HepG2 (cell line): ENCODE measurements around the gene FHIT. TPM values are rescaled to one million over a fixed set of nuclear protein-coding genes. Genes with fewer than 3 reads are reported as not detected.

Experiments used
- ATAC-seq: fragments of 200-7000 bp; cut with Tn5 transposase; 3 replicates; pipeline ENCODE4 v1.9.1; 2020; ENCODE audit warnings: mild to moderate bottlenecking, moderate library complexity
- BruUV-seq: library from RNA; stranded (reverse); fragments of 400-500 nt; replicated peaks from 2 replicates; lab custom pipeline; 2021; lab: Mats Ljungman, UMichigan
- CTCF ChIA-PET: fragments of 300-600 bp; formaldehyde crosslinking; extraction: SDS; loops from one replicate; lab custom pipeline; 2021; ENCODE audit warnings: low total read pairs, inconsistent platforms, low intra/inter-chr PET ratio; lab: Yijun Ruan, JAX
- POLR2A ChIA-PET: fragments of 350-600 bp; sonication (Branson Sonifier 250); formaldehyde crosslinking; loops from one replicate; lab custom pipeline; 2020; ENCODE audit warnings: antibody characterized with exemption, inconsistent platforms; lab: Yijun Ruan, JAX
- DNase-seq: peaks from one replicate; pipeline ENCODE4 v3.0.0-alpha.2; 2015; ENCODE audit warnings: low spot score
- FAIRE-seq: peaks from 3 replicates; lab custom pipeline; 2011; peaks lifted over from hg19 to GRCh38; lab: Jason Lieb, UNC
- H2AFZ ChIP-seq: one replicate; pipeline ENCODE4 v1.6.1; 2011; ENCODE audit warnings: low read length, inconsistent platforms
- H3K27ac ChIP-seq: fragments of 300-600 bp; 3 replicates; pipeline ENCODE4 v1.8.0; 2011; ENCODE audit warnings: mixed run types, mild to moderate bottlenecking, mixed read lengths, low read length, inconsistent platforms; ENCODE audit not compliant: insufficient read depth; ENCODE audit errors: extremely low read length
- H3K27me3 ChIP-seq, 2 experiments: fragments of 200-600 bp in 1 of 2; 2 replicates in 1 of 2; 3 replicates in 1 of 2; pipeline versions ENCODE4 v1.6.0 to v1.8.0; 2011; ENCODE audit warnings: low read length in 2 of 2, mild to moderate bottlenecking in 2 of 2, moderate library complexity in 2 of 2, inconsistent platforms in 1 of 2; ENCODE audit not compliant: insufficient read depth in 2 of 2, control insufficient read depth in 1 of 2
- H3K36me3 ChIP-seq, 2 experiments: fragments of 200-600 bp in 1 of 2; replicated peaks in 1 of 2; 2 replicates in 1 of 2; 3 replicates in 1 of 2; pipeline versions ENCODE4 v1.5.1 to v1.8.0; 2011; ENCODE audit warnings: low read length in 2 of 2, inconsistent platforms in 1 of 2; ENCODE audit not compliant: insufficient read depth in 2 of 2, control insufficient read depth in 1 of 2
- H3K4me1 ChIP-seq: 2 replicates; pipeline ENCODE4 v1.5.1; 2012; ENCODE audit warnings: low read length, inconsistent platforms; ENCODE audit not compliant: insufficient read depth
- H3K4me2 ChIP-seq: 2 replicates; pipeline ENCODE4 v1.6.0; 2011; ENCODE audit warnings: low read depth, low read length, inconsistent platforms
- H3K4me3 ChIP-seq, 3 experiments: fragments of 200-600 bp in 1 of 3; sonication (generic), shearing (Covaris generic) in 1 of 3; replicated peaks in 1 of 3; 2 replicates each; pipeline ENCODE4 v1.5.1; 2011 to 2016; ENCODE audit warnings: low read length in 3 of 3, inconsistent platforms in 2 of 3, low read depth in 2 of 3, mild to moderate bottlenecking in 2 of 3, control low read depth in 1 of 3, mixed read lengths in 1 of 3; ENCODE audit not compliant: insufficient read depth in 1 of 3
- H3K79me2 ChIP-seq: one replicate; pipeline ENCODE4 v1.6.1; 2011; ENCODE audit warnings: low read length, inconsistent platforms; ENCODE audit not compliant: insufficient read depth
- H3K9ac ChIP-seq: 2 replicates; pipeline ENCODE4 v1.6.0; 2011; ENCODE audit warnings: mild to moderate bottlenecking, low read depth, low read length, inconsistent platforms; ENCODE audit not compliant: insufficient read depth
- H3K9me3 ChIP-seq: 2 replicates; pipeline ENCODE4 v1.5.1; 2012; ENCODE audit warnings: mild to moderate bottlenecking, low read length
- H4K20me1 ChIP-seq: 2 replicates; pipeline ENCODE4 v1.6.0; 2011; ENCODE audit warnings: inconsistent platforms, mild to moderate bottlenecking, low read length, moderate library complexity; ENCODE audit not compliant: insufficient read depth
- AHR ChIP-seq: IDR thresholded peaks from 2 replicates; pipeline ENCODE4 v1.6.1; 2018; ENCODE audit warnings: missing genetic modification reagents, missing compliant biosample characterization
- MYPOP ChIP-seq: sonication (generic); formaldehyde crosslinking; IDR thresholded peaks from 2 replicates; pipeline ENCODE4 v1.8.1; 2023; ENCODE audit warnings: mild to moderate bottlenecking, moderate library complexity, missing genetic modification reagents
- RAD21 ChIP-seq: fragments of 450-650 bp; formaldehyde crosslinking; IDR thresholded peaks from 2 replicates; pipeline ENCODE4 v1.5.0; 2020; ENCODE audit warnings: mild to moderate bottlenecking
- RARA ChIP-seq: IDR thresholded peaks from 2 replicates; pipeline ENCODE4 v1.6.1; 2016; ENCODE audit warnings: missing genetic modification reagents, missing compliant biosample characterization
- REST ChIP-seq, 2 experiments: IDR thresholded peaks; 2 replicates each; pipeline ENCODE4 v1.6.1; 2011 to 2012; ENCODE audit warnings: low read length in 2 of 2, borderline replicate concordance in 1 of 2, low read depth in 1 of 2, mild to moderate bottlenecking in 1 of 2, moderate library complexity in 1 of 2
- SIN3B ChIP-seq: fragments of 150-350 bp; IDR thresholded peaks from 2 replicates; pipeline ENCODE4 v1.6.1; 2014; ENCODE audit warnings: low read length
- THAP11 ChIP-seq: IDR thresholded peaks from 2 replicates; pipeline ENCODE4 v1.6.1; 2016; ENCODE audit warnings: missing biosample characterization, missing genetic modification reagents
- ZNF274 ChIP-seq: sonication (generic); formaldehyde crosslinking; IDR thresholded peaks from 2 replicates; pipeline ENCODE4 v1.5.1; 2020; ENCODE audit warnings: mild to moderate bottlenecking, missing genetic modification reagents
- ZNF326 ChIP-seq: sonication (generic); formaldehyde crosslinking; IDR thresholded peaks from 2 replicates; pipeline ENCODE4 v1.4.0; 2020; ENCODE audit warnings: missing genetic modification reagents, borderline replicate concordance
- ZNF569 ChIP-seq: sonication (generic); formaldehyde crosslinking; IDR thresholded peaks from 2 replicates; pipeline ENCODE4 v1.5.0; 2020; ENCODE audit warnings: mild to moderate bottlenecking, missing genetic modification reagents, moderate library complexity, borderline replicate concordance
- ZNF652 ChIP-seq: IDR thresholded peaks from 2 replicates; pipeline ENCODE4 v1.6.1; 2016; ENCODE audit warnings: low read depth, borderline replicate concordance
- WGBS: methylation state at CpG from one replicate; pipeline ENCODE4 v1.1.6; 2017; ENCODE audit warnings: low lambda C conversion rate; 5-methylcytosine and 5-hydroxymethylcytosine counted together
- in situ Hi-C: cut with HindIII; loops from 2 replicates; pipeline ENCODE4 v1.10.0; 2017; ENCODE audit warnings: low pct_unique_long_range_greater_than_20kb; ENCODE audit not compliant: extremely low pct_ligation_motif_present
- intact Hi-C: fragments of 100-400 bp; cut with micrococcal nuclease; formaldehyde crosslinking; loops from one replicate; pipeline ENCODE4 v1.10.0; 2022; ENCODE audit not compliant: unreplicated experiment
- polyA plus RNA-seq, 8 experiments: library from polyadenylated mRNA; depleted of rRNA in 3 of 8; stranded (reverse) in 7 of 8; unstranded in 1 of 8; fragments of >200 nt; fragmentation: Illumina TruSeq in 4 of 8; extraction: Trizol in 4 of 8; gene quantifications; 2 replicates each; pipeline versions ENCODE4 v1.2.1 to v1.2.3, GENCODE V29; 2011 to 2016; ENCODE audit warnings: low read depth in 4 of 8, missing spikeins in 1 of 8, mixed read lengths in 1 of 8; ENCODE audit not compliant: insufficient read depth in 1 of 8
- total RNA-seq, 5 experiments: library from RNA; depleted of rRNA; stranded (reverse); fragments of >200 nt; fragmentation: Illumina TruSeq; extraction: Trizol; gene quantifications; 2 replicates each; pipeline ENCODE4 v1.2.3, GENCODE V29; 2016; ENCODE audit warnings: low read depth in 1 of 5
- TF ChIP-seq, protein P1 (sequence below): sonication (generic); formaldehyde crosslinking; IDR thresholded peaks from 2 replicates; pipeline ENCODE4 v1.5.0; 2020; ENCODE audit warnings: missing genetic modification reagents, mild to moderate bottlenecking, borderline replicate concordance
- TF ChIP-seq, protein P2 (sequence below): sonication (generic); formaldehyde crosslinking; conservative IDR thresholded peaks from 2 replicates; pipeline ENCODE4 v1.4.0; 2020; ENCODE audit warnings: missing genetic modification reagents

FHIT gene
- total and polyA plus RNA-seq, 2 of the 13 experiments (the other 11 are each of a cell fraction or from before 2014, with no cell fraction given): 4.0 to 4.6 TPM

DNA sequence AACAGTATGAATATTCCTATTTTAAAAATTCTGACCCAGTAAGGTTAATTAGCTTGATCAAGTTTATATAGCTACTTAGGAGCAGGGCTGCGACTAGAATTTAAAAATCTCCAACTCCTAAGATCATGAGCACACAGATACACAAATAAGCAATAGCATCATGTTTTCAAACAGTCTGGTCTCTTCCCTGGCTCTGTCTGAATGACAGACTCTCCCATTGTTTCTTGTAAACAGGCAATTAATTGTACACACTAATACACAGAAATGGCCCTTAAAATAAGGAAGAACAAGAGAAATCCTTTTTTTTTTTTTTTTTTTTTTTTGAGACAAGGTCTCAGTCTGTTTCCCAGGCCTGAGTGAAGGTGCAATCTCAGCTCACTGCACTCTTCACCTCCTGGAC is 1137.1 kb downstream of the FHIT start:
- FAIRE-seq (no peak), DNase-seq (no peak), ATAC-seq (no peak)
- Histone ChIP-seq H3K4me3 (no peak overlapping the region), H3K4me2 (no peak overlapping the region), H3K27ac (no peak overlapping the region), H3K9me3 (no peaks in the 10 kb centered on the region), H4K20me1 (no peaks in the 10 kb centered on the region; the same call in 1 of the 2 replicates), H3K4me1 (no peaks in the 10 kb centered on the region), H3K9ac (no peak overlapping the region), H2AFZ (no peak overlapping the region), H3K79me2 (no peaks in the 10 kb centered on the region), H3K36me3 (no peaks in the 10 kb centered on the region), H3K27me3 (no peaks in the 10 kb centered on the region)
- BruUV-seq: no TSS peak
- in situ Hi-C loops: no loop called here
- WGBS: 93% methylated on average over 1 of the region's 1 CpG
- intact Hi-C loops: no loop called here
- ChIA-PET POLR2A (no interaction called here), CTCF (no interaction called here)
- TF ChIP-seq ZNF569 (CRISPR knock-in tag) (no peak), REST (IDR thresholded peaks at IDR 0.05; ENCODE audit: borderline replicate concordance in 1 of 2, low read depth in 1 of 2, low read length in 2 of 2) (no peak), AHR (CRISPR knock-in tag) (no peak)

DNA sequence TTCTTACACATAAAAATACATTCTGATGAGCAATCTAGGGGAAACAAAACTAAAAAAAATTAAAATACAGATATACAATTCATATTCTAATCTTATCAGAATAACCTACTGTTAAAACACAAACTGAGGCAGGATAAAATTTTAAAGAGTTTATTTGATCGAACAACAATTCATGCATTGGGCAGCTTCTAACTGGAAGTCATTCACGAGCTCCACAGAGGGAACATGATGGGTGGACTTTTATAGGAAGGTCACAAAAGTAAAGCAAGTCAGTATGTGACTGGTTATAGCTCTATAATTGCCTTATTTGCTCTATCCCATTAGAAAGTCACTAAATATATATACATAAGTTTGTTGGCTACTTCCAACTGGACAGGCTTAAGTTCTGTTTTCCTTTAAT is 1144.0 kb downstream of the FHIT start:
- no peak overlapping the region for H3K4me3 ChIP-seq
- DNase-seq: no peak
- no peaks in the 10 kb centered on the region for H3K36me3 ChIP-seq
- intact Hi-C loops: no loop called here
- ATAC-seq: no peak
- ChIA-PET POLR2A (no interaction called here), CTCF (no interaction called here)
- H3K27me3 ChIP-seq: no peaks in the 10 kb centered on the region
- no peak overlapping the region for H3K4me2 ChIP-seq
- in situ Hi-C loops: no loop called here
- no peak for FAIRE-seq
- BruUV-seq: no TSS peak
- no peaks in the 10 kb centered on the region for H3K4me1 ChIP-seq
- no peaks in the 10 kb centered on the region for H3K79me2 ChIP-seq
- H3K27ac ChIP-seq: no peak overlapping the region
- no peaks in the 10 kb centered on the region for H4K20me1 ChIP-seq
- no peak overlapping the region for H2AFZ ChIP-seq
- H3K9me3 ChIP-seq: no peaks in the 10 kb centered on the region
- 27% methylated on average over 2 of the region's 2 CpGs for WGBS
- no peak overlapping the region for H3K9ac ChIP-seq
- no peak for TF ChIP-seq RAD21 (CRISPR knock-in tag)
- TF ChIP-seq ZNF326 (CRISPR knock-in tag): no peak
- no peak for TF ChIP-seq ZNF652 (CRISPR knock-in tag)
- TF ChIP-seq ZNF274: no peak
- no peak for TF ChIP-seq RARA
- TF ChIP-seq THAP11 (CRISPR knock-in tag): no peak
- TF ChIP-seq, protein P1, sequence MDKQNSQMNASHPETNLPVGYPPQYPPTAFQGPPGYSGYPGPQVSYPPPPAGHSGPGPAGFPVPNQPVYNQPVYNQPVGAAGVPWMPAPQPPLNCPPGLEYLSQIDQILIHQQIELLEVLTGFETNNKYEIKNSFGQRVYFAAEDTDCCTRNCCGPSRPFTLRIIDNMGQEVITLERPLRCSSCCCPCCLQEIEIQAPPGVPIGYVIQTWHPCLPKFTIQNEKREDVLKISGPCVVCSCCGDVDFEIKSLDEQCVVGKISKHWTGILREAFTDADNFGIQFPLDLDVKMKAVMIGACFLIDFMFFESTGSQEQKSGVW (CRISPR knock-in tag): no peak
- no peak for TF ChIP-seq SIN3B
- no peak for TF ChIP-seq MYPOP (CRISPR knock-in tag)
- TF ChIP-seq, protein P2, sequence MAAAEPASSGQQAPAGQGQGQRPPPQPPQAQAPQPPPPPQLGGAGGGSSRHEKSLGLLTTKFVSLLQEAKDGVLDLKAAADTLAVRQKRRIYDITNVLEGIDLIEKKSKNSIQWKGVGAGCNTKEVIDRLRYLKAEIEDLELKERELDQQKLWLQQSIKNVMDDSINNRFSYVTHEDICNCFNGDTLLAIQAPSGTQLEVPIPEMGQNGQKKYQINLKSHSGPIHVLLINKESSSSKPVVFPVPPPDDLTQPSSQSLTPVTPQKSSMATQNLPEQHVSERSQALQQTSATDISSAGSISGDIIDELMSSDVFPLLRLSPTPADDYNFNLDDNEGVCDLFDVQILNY (CRISPR knock-in tag): no peak
